SK-N-MC (cell line): ENCODE results near the gene CD2BP2.
A peak's percentile ranks its signal among the peaks of the same experiment; 100 is the strongest.

Experiments
- DNase-seq: peaks from one replicate; pipeline ENCODE4 v3.0.0-alpha.2; 2011; ENCODE audit warnings: low read depth, low spot score
- H3K27ac ChIP-seq: fragments of 200-600 bp; sonication (generic); 2 replicates; pipeline ENCODE4 v1.5.1; 2016; ENCODE audit warnings: mixed run types
- H3K36me3 ChIP-seq: fragments of 200-600 bp; sonication (generic); 2 replicates; pipeline ENCODE4 v1.6.1; 2017; ENCODE audit warnings: antibody characterized with exemption, low read length, mixed read lengths; ENCODE audit not compliant: insufficient read depth
- H3K4me3 ChIP-seq: fragments of 200-600 bp; sonication (generic); 2 replicates; pipeline ENCODE4 v1.5.1; 2016
- H3K9ac ChIP-seq: fragments of 200-600 bp; sonication (generic); 2 replicates; pipeline ENCODE4 v1.8.0; 2017; ENCODE audit warnings: mixed run types, mixed read lengths; ENCODE audit not compliant: insufficient read length
- H3K9me3 ChIP-seq: fragments of 200-600 bp; sonication (generic); 2 replicates; pipeline ENCODE4 v1.6.1; 2017; ENCODE audit warnings: low read depth, mild to moderate bottlenecking, antibody characterized with exemption, low read length, moderate library complexity, mixed read lengths
- EZH2 ChIP-seq: fragments of 200-600 bp; sonication (generic); IDR thresholded peaks from one replicate; pipeline ENCODE4 v1.6.1; 2017; ENCODE audit warnings: antibody characterized with exemption
- FOXP2 ChIP-seq: optimal IDR thresholded peaks from 2 replicates; pipeline ENCODE3; 2011; ENCODE audit warnings: mild to moderate bottlenecking, moderate library complexity; ENCODE audit not compliant: insufficient read depth; ENCODE audit errors: extremely low read length, control extremely low read depth
- POLR2AphosphoS5 ChIP-seq: IDR thresholded peaks from 2 replicates; pipeline ENCODE4 v1.6.1; 2012; ENCODE audit warnings: mild to moderate bottlenecking, low read depth, low read length, borderline replicate concordance

The CD2BP2 gene

GRCh38 chr16:30380072-30380802 is 25.1 kb upstream of the CD2BP2 start:
- H3K9me3 ChIP-seq = no peaks in the 10 kb centered on the region
- H3K4me3 ChIP-seq = no peak overlapping the region
- H3K27ac ChIP-seq = no peak overlapping the region
- no peaks in the 10 kb centered on the region for H3K36me3 ChIP-seq
- TF ChIP-seq FOXP2 = no peak
- TF ChIP-seq EZH2 = no peak
- no peak for TF ChIP-seq POLR2AphosphoS5
- DNase-seq = no peak
- H3K9ac ChIP-seq = no peak overlapping the region

GRCh38 chr16:30379158-30379783 is 24.2 kb upstream of the CD2BP2 start:
- peak overlapping the region; percentile 96 for H3K4me3 ChIP-seq
- TF ChIP-seq FOXP2 (no peak), POLR2AphosphoS5 (no peak), EZH2 (no peak)
- H3K9me3 ChIP-seq = no peaks in the 10 kb centered on the region
- no peaks in the 10 kb centered on the region for H3K36me3 ChIP-seq
- DNase-seq = no peak
- no peak overlapping the region for H3K9ac ChIP-seq
- H3K27ac ChIP-seq = no peak overlapping the region

- TF ChIP-seq POLR2AphosphoS5 (peak; percentile 89), FOXP2 (no peak)
- no peaks in the 10 kb centered on the region for H3K9me3 ChIP-seq
- H3K27ac ChIP-seq = peak overlapping the region; percentile 97
- peak; percentile 67 for DNase-seq
- H3K9ac ChIP-seq = peak overlapping the region; percentile 92
- H3K4me3 ChIP-seq = peak overlapping the region; percentile 96
- no peaks in the 10 kb centered on the region for H3K36me3 ChIP-seq
Observed at GRCh38 chr16:30378236-30379157, 23.4 kb upstream of the CD2BP2 start.

- Histone ChIP-seq H3K9me3 (no peaks in the 10 kb centered on the region), H3K9ac (peak overlapping the region; percentile 92), H3K4me3 (peak overlapping the region; percentile 96), H3K27ac (peak overlapping the region; percentile 97), H3K36me3 (no peaks in the 10 kb centered on the region)
- TF ChIP-seq EZH2 = no peak
- TF ChIP-seq POLR2AphosphoS5 = peak; percentile 72
- DNase-seq = no peak
Observed at GRCh38 chr16:30377812-30378235, 22.7 kb upstream of the CD2BP2 start.

- no peaks in the 10 kb centered on the region for H3K9me3 ChIP-seq
- peak overlapping the region; percentile 92 for H3K9ac ChIP-seq
- TF ChIP-seq EZH2 = no peak
- TF ChIP-seq POLR2AphosphoS5 = no peak
- TF ChIP-seq FOXP2 = no peak
- peak overlapping the region; percentile 96 for H3K4me3 ChIP-seq
- no peak for DNase-seq
- H3K36me3 ChIP-seq = no peaks in the 10 kb centered on the region
- H3K27ac ChIP-seq = peak overlapping the region; percentile 97
Observed at GRCh38 chr16:30377050-30377811, 22.1 kb upstream of the CD2BP2 start.

GRCh38 chr16:30376461-30376902 is 21.4 kb upstream of the CD2BP2 start:
- no peak overlapping the region for H3K9ac ChIP-seq
- H3K9me3 ChIP-seq = no peaks in the 10 kb centered on the region
- no peaks in the 10 kb centered on the region for H3K36me3 ChIP-seq
- H3K4me3 ChIP-seq = no peak overlapping the region
- no peak for DNase-seq
- H3K27ac ChIP-seq = no peak overlapping the region
- no peak for TF ChIP-seq FOXP2
- TF ChIP-seq EZH2 = no peak
- TF ChIP-seq POLR2AphosphoS5 = no peak

- H3K9ac ChIP-seq = no peak overlapping the region
- H3K4me3 ChIP-seq = no peak overlapping the region
- H3K27ac ChIP-seq = no peak overlapping the region
Observed at GRCh38 chr16:30375864-30376263, 20.8 kb upstream of the CD2BP2 start.

More at GRCh38 chr16:30375864-30376263, 20.8 kb upstream of the CD2BP2 start:
- no peak for DNase-seq
- no peak for TF ChIP-seq FOXP2
- no peak for TF ChIP-seq POLR2AphosphoS5
- TF ChIP-seq EZH2 = no peak
- no peaks in the 10 kb centered on the region for H3K9me3 ChIP-seq
- no peaks in the 10 kb centered on the region for H3K36me3 ChIP-seq
